ENCODE data around the gene SNX15.
"Not testable (repeated sequence)": the region's sequence is repeated elsewhere in the genome, so short reads cannot be mapped to it uniquely, and the experiment has no call there.

Gene SNX15, protein sequence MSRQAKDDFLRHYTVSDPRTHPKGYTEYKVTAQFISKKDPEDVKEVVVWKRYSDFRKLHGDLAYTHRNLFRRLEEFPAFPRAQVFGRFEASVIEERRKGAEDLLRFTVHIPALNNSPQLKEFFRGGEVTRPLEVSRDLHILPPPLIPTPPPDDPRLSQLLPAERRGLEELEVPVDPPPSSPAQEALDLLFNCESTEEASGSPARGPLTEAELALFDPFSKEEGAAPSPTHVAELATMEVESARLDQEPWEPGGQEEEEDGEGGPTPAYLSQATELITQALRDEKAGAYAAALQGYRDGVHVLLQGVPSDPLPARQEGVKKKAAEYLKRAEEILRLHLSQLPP

DNA sequence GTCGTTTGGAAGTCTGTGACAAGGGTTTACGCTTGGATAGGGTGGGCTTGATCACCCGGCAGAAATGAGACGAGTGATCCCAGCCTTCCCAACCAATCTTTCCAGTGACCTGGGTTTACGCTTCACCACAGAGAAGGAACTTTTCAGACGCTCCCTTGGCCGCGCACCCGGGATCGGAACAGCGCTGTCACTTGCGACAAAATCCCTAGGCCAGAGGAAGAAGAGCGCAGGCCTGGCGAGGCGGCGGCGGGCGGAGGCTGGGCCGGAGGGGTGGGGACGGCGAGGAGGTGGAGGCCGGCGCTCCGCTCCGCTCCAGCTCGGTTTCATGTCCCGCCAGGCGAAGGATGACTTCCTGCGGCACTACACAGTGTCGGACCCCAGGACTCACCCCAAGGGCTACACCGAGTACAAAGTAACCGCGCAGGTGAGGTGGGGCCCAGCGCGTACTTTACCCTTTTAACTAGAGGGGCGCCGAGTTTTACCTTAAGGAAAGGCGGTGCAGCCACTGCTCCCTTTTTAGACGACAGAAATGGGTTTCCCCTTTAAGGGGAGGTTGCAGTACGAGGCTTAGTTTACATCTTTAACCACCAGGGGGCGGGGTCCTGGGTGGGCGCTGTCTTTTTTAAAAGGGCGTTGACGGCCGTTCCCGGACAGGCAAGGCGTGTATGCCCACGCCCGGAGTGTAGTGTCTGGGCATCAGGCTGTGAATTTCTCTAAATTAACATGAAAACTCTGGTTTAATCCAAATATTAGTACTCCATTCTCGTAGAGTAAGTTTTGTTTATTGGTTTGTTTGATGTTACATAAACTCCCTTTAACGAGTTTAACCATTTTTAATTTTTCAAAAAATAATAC, at the start of gene SNX15:
TSS of gene SNX15 (plus strand) at position 227 of the 855 bp plus-strand sequence. CDS start at position 326, 99 bp downstream.
- H2AFZ ChIP-seq (ENCODE audit: low read depth, low read length): peak within 1 kb of the TSS; percentile 87
- DNase-seq (peak; percentile 94), ATAC-seq (ENCODE audit: insufficient read depth, low read depth) (peak; percentile 93)
- H4K20me1 ChIP-seq (ENCODE audit: insufficient read depth, low read length): no peaks in the 10 kb centered on the region
- no peaks in the 10 kb centered on the region for H3K27me3 ChIP-seq (ENCODE audit: insufficient read depth, low read length, poor library complexity)
- peak within 1 kb of the TSS; percentile 86 for H3K27ac ChIP-seq (ENCODE audit: low read length)
- H3K4me1 ChIP-seq (ENCODE audit: insufficient read depth, low read length): peaks cover 24% of the 10 kb centered on the region
- peak within 1 kb of the TSS; percentile 96 for H3K4me2 ChIP-seq (ENCODE audit: insufficient read depth, low read length)
- H3K79me2 ChIP-seq (ENCODE audit: insufficient read depth, low read length): peaks cover 6% of the 10 kb centered on the region
- H3K9me3 ChIP-seq (ENCODE audit: insufficient read depth, low read length, severe bottlenecking): no peaks in the 10 kb centered on the region
- no peak for TF ChIP-seq EZH2 (IDR thresholded peaks at IDR 0.05; ENCODE audit: borderline replicate concordance, low read depth, low read length, severe bottlenecking)
- TF ChIP-seq, protein P1, sequence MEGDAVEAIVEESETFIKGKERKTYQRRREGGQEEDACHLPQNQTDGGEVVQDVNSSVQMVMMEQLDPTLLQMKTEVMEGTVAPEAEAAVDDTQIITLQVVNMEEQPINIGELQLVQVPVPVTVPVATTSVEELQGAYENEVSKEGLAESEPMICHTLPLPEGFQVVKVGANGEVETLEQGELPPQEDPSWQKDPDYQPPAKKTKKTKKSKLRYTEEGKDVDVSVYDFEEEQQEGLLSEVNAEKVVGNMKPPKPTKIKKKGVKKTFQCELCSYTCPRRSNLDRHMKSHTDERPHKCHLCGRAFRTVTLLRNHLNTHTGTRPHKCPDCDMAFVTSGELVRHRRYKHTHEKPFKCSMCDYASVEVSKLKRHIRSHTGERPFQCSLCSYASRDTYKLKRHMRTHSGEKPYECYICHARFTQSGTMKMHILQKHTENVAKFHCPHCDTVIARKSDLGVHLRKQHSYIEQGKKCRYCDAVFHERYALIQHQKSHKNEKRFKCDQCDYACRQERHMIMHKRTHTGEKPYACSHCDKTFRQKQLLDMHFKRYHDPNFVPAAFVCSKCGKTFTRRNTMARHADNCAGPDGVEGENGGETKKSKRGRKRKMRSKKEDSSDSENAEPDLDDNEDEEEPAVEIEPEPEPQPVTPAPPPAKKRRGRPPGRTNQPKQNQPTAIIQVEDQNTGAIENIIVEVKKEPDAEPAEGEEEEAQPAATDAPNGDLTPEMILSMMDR (IDR thresholded peaks at IDR 0.05; ENCODE audit: borderline replicate concordance, extremely low read depth, low read length, poor library complexity, severe bottlenecking): peak; percentile 55
- peaks cover 7% of the 10 kb centered on the region; the same call in 1 of the 2 replicates for H3K36me3 ChIP-seq (ENCODE audit: insufficient read depth, low read length)
- peak within 1 kb of the TSS; percentile 42 to 67 for H3K4me3 ChIP-seq (ENCODE audit: low read depth in 1 of 2, low read length in 2 of 2)
- peak within 1 kb of the TSS; percentile 63 for H3K9ac ChIP-seq (ENCODE audit: low read depth, low read length)

DNA sequence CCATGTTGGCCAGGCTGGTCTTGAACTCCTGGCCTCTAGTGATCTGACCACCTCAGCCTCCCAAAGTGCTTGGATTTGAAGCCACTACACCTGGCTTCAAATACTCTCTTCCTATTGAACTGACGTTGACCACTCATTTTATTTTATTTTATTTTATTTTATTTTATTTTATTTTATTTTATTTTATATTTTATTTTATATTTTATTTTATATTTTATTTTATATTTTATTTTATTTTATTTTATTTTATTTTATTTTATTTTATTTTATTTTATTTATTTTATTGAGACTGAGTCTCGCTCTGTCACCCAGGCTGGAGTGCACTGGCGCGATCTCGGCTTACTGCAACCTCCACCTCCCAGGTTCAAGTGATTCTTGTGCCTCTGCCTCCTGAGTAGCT, 43.9 kb upstream of the SNX15 start:
- not testable (repeated sequence) for H3K27ac ChIP-seq (ENCODE audit: low read length); ATAC-seq (ENCODE audit: insufficient read depth, low read depth); H3K9me3 ChIP-seq (ENCODE audit: insufficient read depth, low read length, severe bottlenecking); H4K20me1 ChIP-seq (ENCODE audit: insufficient read depth, low read length); H3K79me2 ChIP-seq (ENCODE audit: insufficient read depth, low read length); H3K27me3 ChIP-seq (ENCODE audit: insufficient read depth, low read length, poor library complexity); H3K4me3 ChIP-seq (ENCODE audit: low read depth in 1 of 2, low read length in 2 of 2); H3K36me3 ChIP-seq (ENCODE audit: insufficient read depth, low read length); H3K4me2 ChIP-seq (ENCODE audit: insufficient read depth, low read length); H2AFZ ChIP-seq (ENCODE audit: low read depth, low read length); H3K4me1 ChIP-seq (ENCODE audit: insufficient read depth, low read length); H3K9ac ChIP-seq (ENCODE audit: low read depth, low read length); DNase-seq

- TF ChIP-seq, protein P1 (IDR thresholded peaks at IDR 0.05; ENCODE audit: borderline replicate concordance, extremely low read depth, low read length, poor library complexity, severe bottlenecking): no peak
- TF ChIP-seq EZH2 (IDR thresholded peaks at IDR 0.05; ENCODE audit: borderline replicate concordance, low read depth, low read length, severe bottlenecking): no peak
- H3K9ac ChIP-seq (ENCODE audit: low read depth, low read length): no peak overlapping the region
- no peaks in the 10 kb centered on the region for H3K79me2 ChIP-seq (ENCODE audit: insufficient read depth, low read length)
- no peaks in the 10 kb centered on the region for H3K36me3 ChIP-seq (ENCODE audit: insufficient read depth, low read length)
- no peak overlapping the region for H3K4me2 ChIP-seq (ENCODE audit: insufficient read depth, low read length)
- no peaks in the 10 kb centered on the region for H4K20me1 ChIP-seq (ENCODE audit: insufficient read depth, low read length)
- no peak overlapping the region for H3K27ac ChIP-seq (ENCODE audit: low read length)
- H3K4me1 ChIP-seq (ENCODE audit: insufficient read depth, low read length): no peaks in the 10 kb centered on the region
- DNase-seq (no peak), ATAC-seq (ENCODE audit: insufficient read depth, low read depth) (no peak)
- H2AFZ ChIP-seq (ENCODE audit: low read depth, low read length): no peak overlapping the region
- no peak overlapping the region for H3K4me3 ChIP-seq (ENCODE audit: low read depth in 1 of 2, low read length in 2 of 2)
- no peaks in the 10 kb centered on the region for H3K9me3 ChIP-seq (ENCODE audit: insufficient read depth, low read length, severe bottlenecking)
- H3K27me3 ChIP-seq (ENCODE audit: insufficient read depth, low read length, poor library complexity): peaks cover 3% of the 10 kb centered on the region
Observed at GRCh38 chr11:64987998-64988854, 39.0 kb upstream of the SNX15 start.
